ENCODE data around the gene TRIM65.

DNA sequence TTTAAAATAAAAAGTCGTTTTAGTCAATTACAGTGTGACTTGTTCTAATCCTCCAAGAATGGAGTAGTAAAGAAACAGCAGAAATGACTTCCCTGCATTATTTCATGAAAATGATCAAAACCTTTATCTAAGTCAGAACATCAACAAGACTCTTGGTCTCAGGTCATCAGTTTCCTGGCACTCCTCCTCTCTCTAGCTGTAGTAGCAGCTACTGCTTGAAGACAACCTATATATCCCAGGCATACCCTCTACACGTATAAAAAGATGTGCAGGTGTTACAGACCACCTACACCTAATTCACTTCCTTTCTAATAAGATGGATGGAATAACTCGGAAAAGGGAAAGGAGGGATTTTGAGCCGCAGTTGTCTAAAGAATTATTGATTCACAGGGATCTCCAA, 45.7 kb upstream of the TRIM65 start:
- TF ChIP-seq, protein P1, sequence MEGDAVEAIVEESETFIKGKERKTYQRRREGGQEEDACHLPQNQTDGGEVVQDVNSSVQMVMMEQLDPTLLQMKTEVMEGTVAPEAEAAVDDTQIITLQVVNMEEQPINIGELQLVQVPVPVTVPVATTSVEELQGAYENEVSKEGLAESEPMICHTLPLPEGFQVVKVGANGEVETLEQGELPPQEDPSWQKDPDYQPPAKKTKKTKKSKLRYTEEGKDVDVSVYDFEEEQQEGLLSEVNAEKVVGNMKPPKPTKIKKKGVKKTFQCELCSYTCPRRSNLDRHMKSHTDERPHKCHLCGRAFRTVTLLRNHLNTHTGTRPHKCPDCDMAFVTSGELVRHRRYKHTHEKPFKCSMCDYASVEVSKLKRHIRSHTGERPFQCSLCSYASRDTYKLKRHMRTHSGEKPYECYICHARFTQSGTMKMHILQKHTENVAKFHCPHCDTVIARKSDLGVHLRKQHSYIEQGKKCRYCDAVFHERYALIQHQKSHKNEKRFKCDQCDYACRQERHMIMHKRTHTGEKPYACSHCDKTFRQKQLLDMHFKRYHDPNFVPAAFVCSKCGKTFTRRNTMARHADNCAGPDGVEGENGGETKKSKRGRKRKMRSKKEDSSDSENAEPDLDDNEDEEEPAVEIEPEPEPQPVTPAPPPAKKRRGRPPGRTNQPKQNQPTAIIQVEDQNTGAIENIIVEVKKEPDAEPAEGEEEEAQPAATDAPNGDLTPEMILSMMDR (IDR thresholded peaks at IDR 0.05) = no peak
- no peak for TF ChIP-seq POLR2A (IDR thresholded peaks at IDR 0.05)

Measured in adrenal gland (tissue), 5 donors.